ENCODE results near the gene ADAMTS3. TPM values are rescaled to one million over a fixed set of nuclear protein-coding genes. Genes with fewer than 3 reads are reported as not detected.
A peak's percentile ranks its signal among the peaks of the same experiment; 100 is the strongest.

ADAMTS3 gene
- total and polyA plus RNA-seq, 5 experiments from 2014 or later: not detected

- H3K36me3 Mint-ChIP-seq: no peaks in the 10 kb centered on the region
- no peak overlapping the region for H3K27ac Mint-ChIP-seq
- ATAC-seq: no peak
These were observed 231.0 kb downstream of the ADAMTS3 start for GRCh38 chr4:72338060-72338459.

GRCh38 chr4:72330381-72330780 lies 238.6 kb downstream of the ADAMTS3 start:
- no peaks in the 10 kb centered on the region for H3K9me3 Mint-ChIP-seq
- DNase-seq (no peak), ATAC-seq (no peak)
- no peak overlapping the region for H3K4me3 Mint-ChIP-seq
- no peaks in the 10 kb centered on the region for H3K36me3 Mint-ChIP-seq
- no peak overlapping the region for H3K27ac Mint-ChIP-seq
- H3K4me1 Mint-ChIP-seq: no peaks in the 10 kb centered on the region
- H3K27me3 Mint-ChIP-seq: peaks cover 0 to 1% (median 0%) of the 10 kb centered on the region in 5 donors
- POLR2A ChIA-PET: no interaction called here

More at GRCh38 chr4:72338060-72338459, 231.0 kb downstream of the ADAMTS3 start:
- POLR2A ChIA-PET: no interaction called here
- peaks cover 0 to 1% (median 0%) of the 10 kb centered on the region in 5 donors for H3K27me3 Mint-ChIP-seq
- no peaks in the 10 kb centered on the region for H3K9me3 Mint-ChIP-seq
- H3K4me3 Mint-ChIP-seq: no peak overlapping the region
- H3K4me1 Mint-ChIP-seq: no peaks in the 10 kb centered on the region
- no peak for DNase-seq

GRCh38 chr4:72326692-72327632 lies 242.1 kb downstream of the ADAMTS3 start:
- Mint-ChIP-seq H3K4me3 (no peak overlapping the region), H3K9me3 (no peaks in the 10 kb centered on the region), H3K27me3 (peaks cover 0 to 21% (median 5%) of the 10 kb centered on the region in 5 donors), H3K27ac (no peak overlapping the region), H3K36me3 (no peaks in the 10 kb centered on the region), H3K4me1 (no peaks in the 10 kb centered on the region)
- DNase-seq (peak in 1 of 10 donors; percentile 16), ATAC-seq (no peak)
- POLR2A ChIA-PET: no interaction called here

DNA sequence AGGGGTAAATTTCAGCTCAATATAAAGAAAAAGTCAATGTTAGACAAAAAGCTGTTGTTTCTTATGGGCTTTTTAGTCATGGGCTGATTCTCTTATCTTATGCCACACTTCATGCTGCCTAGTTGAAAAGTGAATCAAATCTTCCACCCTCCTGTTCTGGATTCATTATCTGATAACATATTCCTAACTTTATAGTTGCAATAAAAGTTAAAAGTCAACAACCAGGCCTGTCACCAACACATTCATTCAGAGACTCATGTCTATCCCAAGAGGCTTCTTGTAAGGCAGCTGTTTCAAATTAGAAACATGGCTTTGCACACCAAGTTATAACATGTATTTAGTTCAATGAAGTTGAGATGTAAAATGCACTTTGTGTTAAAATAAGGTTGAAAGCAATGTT lies 243.8 kb downstream of the ADAMTS3 start:
- H3K9me3 Mint-ChIP-seq: no peaks in the 10 kb centered on the region
- POLR2A ChIA-PET: no interaction called here
- H3K4me3 Mint-ChIP-seq: no peak overlapping the region
- ATAC-seq: no peak
- H3K4me1 Mint-ChIP-seq: peaks cover 0 to 2% (median 0%) of the 10 kb centered on the region in 4 donors
- no peak for DNase-seq
- H3K36me3 Mint-ChIP-seq: no peaks in the 10 kb centered on the region
- peaks cover 0 to 21% (median 5%) of the 10 kb centered on the region in 5 donors for H3K27me3 Mint-ChIP-seq
- H3K27ac Mint-ChIP-seq: no peak overlapping the region

DNA sequence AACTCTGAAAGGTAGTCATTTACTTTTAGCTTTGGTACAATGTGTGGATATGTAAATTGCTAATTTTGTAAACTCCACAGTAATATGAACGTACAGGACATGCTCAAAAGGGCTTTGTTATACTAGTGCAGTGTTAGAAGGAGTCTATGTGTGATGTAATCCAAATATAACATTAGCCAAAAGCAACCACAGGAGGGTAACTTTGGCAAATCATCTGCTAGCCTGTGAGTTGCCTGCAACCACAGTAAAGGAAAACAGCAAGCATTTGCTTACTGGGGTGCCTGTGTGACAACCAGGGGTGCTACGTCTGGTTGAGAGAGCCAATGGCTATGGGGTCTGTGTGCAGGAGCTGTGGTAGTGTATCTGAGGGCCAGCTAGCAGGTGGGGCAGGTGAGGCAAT lies 245.8 kb downstream of the ADAMTS3 start:
- ATAC-seq (no peak), DNase-seq (no peak)
- POLR2A ChIA-PET: no interaction called here
- no peak overlapping the region for H3K4me3 Mint-ChIP-seq
- peaks cover 3 to 14% (median 8%) of the 10 kb centered on the region in 4 donors for H3K4me1 Mint-ChIP-seq
- no peaks in the 10 kb centered on the region for H3K9me3 Mint-ChIP-seq
- peaks cover 0 to 21% (median 8%) of the 10 kb centered on the region in 5 donors for H3K27me3 Mint-ChIP-seq
- H3K36me3 Mint-ChIP-seq: no peaks in the 10 kb centered on the region
- no peak overlapping the region for H3K27ac Mint-ChIP-seq

- no peak for ATAC-seq
- Mint-ChIP-seq H3K27me3 (peaks cover 0 to 21% (median 9%) of the 10 kb centered on the region in 5 donors), H3K27ac (no peak overlapping the region), H3K9me3 (no peaks in the 10 kb centered on the region), H3K4me1 (peaks cover 3 to 14% (median 8%) of the 10 kb centered on the region in 4 donors), H3K4me3 (no peak overlapping the region), H3K36me3 (no peaks in the 10 kb centered on the region)
- POLR2A ChIA-PET: no interaction called here
- no peak for DNase-seq
These were observed 248.6 kb downstream of the ADAMTS3 start for GRCh38 chr4:72320223-72320948.

- peak overlapping the region in 1 of 10 donors; percentile 31 for H3K4me3 Mint-ChIP-seq
- peaks cover 0 to 21% (median 9%) of the 10 kb centered on the region in 5 donors for H3K27me3 Mint-ChIP-seq
- H3K9me3 Mint-ChIP-seq: no peaks in the 10 kb centered on the region
- no peaks in the 10 kb centered on the region for H3K36me3 Mint-ChIP-seq
- DNase-seq (no peak), ATAC-seq (peak in 1 of 2 donors; percentile 23)
- no peak overlapping the region for H3K27ac Mint-ChIP-seq
- peaks cover 3 to 14% (median 8%) of the 10 kb centered on the region in 4 donors for H3K4me1 Mint-ChIP-seq
- POLR2A ChIA-PET: no interaction called here
These were observed 249.4 kb downstream of the ADAMTS3 start for GRCh38 chr4:72319601-72320021.

GRCh38 chr4:72318421-72319170 lies 250.4 kb downstream of the ADAMTS3 start:
- Mint-ChIP-seq H3K4me3 (no peak overlapping the region), H3K9me3 (no peaks in the 10 kb centered on the region), H3K4me1 (peaks cover 3 to 14% (median 8%) of the 10 kb centered on the region in 4 donors), H3K27me3 (peaks cover 0 to 11% (median 9%) of the 10 kb centered on the region in 5 donors), H3K27ac (no peak overlapping the region), H3K36me3 (no peaks in the 10 kb centered on the region)
- POLR2A ChIA-PET: no interaction called here
- ATAC-seq (no peak), DNase-seq (no peak)

GRCh38 chr4:72314869-72315268 lies 254.2 kb downstream of the ADAMTS3 start:
- no peak overlapping the region for H3K4me3 Mint-ChIP-seq
- H3K9me3 Mint-ChIP-seq: no peaks in the 10 kb centered on the region
- H3K36me3 Mint-ChIP-seq: no peaks in the 10 kb centered on the region
- POLR2A ChIA-PET: no interaction called here
- H3K27ac Mint-ChIP-seq: no peak overlapping the region
- H3K27me3 Mint-ChIP-seq: peaks cover 0 to 6% (median 1%) of the 10 kb centered on the region in 5 donors
- DNase-seq: no peak
- ATAC-seq: no peak
- peaks cover 3 to 10% (median 8%) of the 10 kb centered on the region in 4 donors for H3K4me1 Mint-ChIP-seq

GRCh38 chr4:72313121-72313520 lies 255.9 kb downstream of the ADAMTS3 start:
- no peaks in the 10 kb centered on the region for H3K36me3 Mint-ChIP-seq
- ATAC-seq: no peak
- no peaks in the 10 kb centered on the region for H3K4me1 Mint-ChIP-seq
- no peak overlapping the region for H3K27ac Mint-ChIP-seq
- no peaks in the 10 kb centered on the region for H3K9me3 Mint-ChIP-seq
- H3K4me3 Mint-ChIP-seq: no peak overlapping the region
- H3K27me3 Mint-ChIP-seq: peaks cover 0 to 3% (median 0%) of the 10 kb centered on the region in 5 donors
- POLR2A ChIA-PET: no interaction called here
- no peak for DNase-seq

GRCh38 chr4:72312032-72312650 lies 256.9 kb downstream of the ADAMTS3 start:
- Mint-ChIP-seq H3K4me3 (no peak overlapping the region), H3K27ac (no peak overlapping the region), H3K4me1 (no peaks in the 10 kb centered on the region), H3K36me3 (no peaks in the 10 kb centered on the region), H3K27me3 (peaks cover 0 to 3% (median 0%) of the 10 kb centered on the region in 5 donors), H3K9me3 (no peaks in the 10 kb centered on the region)
- ATAC-seq (no peak), DNase-seq (no peak)
- POLR2A ChIA-PET: no interaction called here

DNA sequence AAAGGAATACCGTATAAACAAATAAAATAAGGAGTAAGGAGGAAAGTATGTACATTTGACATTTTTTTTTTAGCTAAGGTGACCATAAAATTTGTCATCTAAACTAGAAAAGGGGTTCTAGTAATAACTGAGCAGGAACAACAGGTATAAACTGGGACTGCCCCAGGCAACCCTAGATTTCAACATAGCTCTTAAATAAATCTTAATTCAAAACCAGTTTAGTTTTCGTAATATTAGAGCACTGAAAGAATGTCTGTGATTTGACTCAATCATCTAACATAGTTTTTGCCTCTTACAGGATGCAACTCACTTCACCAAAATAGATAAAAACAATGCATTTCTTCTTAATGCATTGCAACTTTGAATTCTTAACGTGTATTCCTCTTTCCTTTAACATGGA lies 257.7 kb downstream of the ADAMTS3 start:
- no peak for DNase-seq
- H3K27me3 Mint-ChIP-seq: peaks cover 0 to 3% (median 0%) of the 10 kb centered on the region in 5 donors

More for the DNA sequence above, 257.7 kb downstream of the ADAMTS3 start:
- Mint-ChIP-seq H3K9me3 (no peaks in the 10 kb centered on the region), H3K4me3 (no peak overlapping the region), H3K36me3 (no peaks in the 10 kb centered on the region), H3K27ac (no peak overlapping the region), H3K4me1 (no peaks in the 10 kb centered on the region)
- POLR2A ChIA-PET: no interaction called here
- ATAC-seq: no peak
